Endothelial cell (in vitro differentiated cells): ENCODE results near the gene PRSS23. TPM values are rescaled to one million over a fixed set of nuclear protein-coding genes. Genes with fewer than 3 reads are reported as not detected.

Source experiments
- DNase-seq: peaks from one replicate; pipeline ENCODE4 v3.0.0; 2021; ENCODE audit warnings: low spot score
- H3K27ac Mint-ChIP-seq: one replicate; pipeline ENCODE4 v1.8.0; 2021; ENCODE audit warnings: mixed read lengths, inconsistent platforms; ENCODE audit not compliant: unreplicated experiment
- H3K27me3 Mint-ChIP-seq: one replicate; pipeline ENCODE4 v1.8.0; 2021; ENCODE audit warnings: mild to moderate bottlenecking, moderate library complexity, mixed read lengths, inconsistent platforms; ENCODE audit not compliant: unreplicated experiment
- H3K36me3 Mint-ChIP-seq: one replicate; pipeline ENCODE4 v1.8.0; 2021; ENCODE audit warnings: mild to moderate bottlenecking, low read depth, mixed read lengths, inconsistent platforms; ENCODE audit not compliant: unreplicated experiment
- H3K4me1 Mint-ChIP-seq: one replicate; pipeline ENCODE4 v1.8.0; 2021; ENCODE audit warnings: mild to moderate bottlenecking, mixed read lengths, inconsistent platforms; ENCODE audit not compliant: unreplicated experiment
- H3K4me3 Mint-ChIP-seq: one replicate; pipeline ENCODE4 v1.8.0; 2021; ENCODE audit warnings: mild to moderate bottlenecking, mixed read lengths, inconsistent platforms; ENCODE audit not compliant: unreplicated experiment
- H3K9me3 Mint-ChIP-seq: one replicate; pipeline ENCODE4 v1.8.0; 2021; ENCODE audit warnings: mixed read lengths, inconsistent platforms; ENCODE audit not compliant: unreplicated experiment
- long read RNA-seq: library from polyadenylated mRNA; unstranded; transcript quantifications from one replicate; pipeline ENCODE4 v2.0.0, GENCODE V29; 2020; ENCODE audit not compliant: unreplicated experiment
- total RNA-seq: library from RNA; stranded (reverse); fragmentation: NEBNext Ultra II Directional; extraction: Animal tissue kit (Norgen Biotek cat#: 25700); gene quantifications from one replicate; pipeline ENCODE4 v1.2.1, GENCODE V29; 2021; ENCODE audit not compliant: unreplicated experiment
- TF ChIP-seq, protein P1 (sequence below): fragments of 200-600 bp; sonication (generic); IDR thresholded peaks from one replicate; pipeline ENCODE4 v1.5.0; 2021; ENCODE audit warnings: antibody characterized with exemption; ENCODE audit not compliant: unreplicated experiment

PRSS23 gene, protein sequence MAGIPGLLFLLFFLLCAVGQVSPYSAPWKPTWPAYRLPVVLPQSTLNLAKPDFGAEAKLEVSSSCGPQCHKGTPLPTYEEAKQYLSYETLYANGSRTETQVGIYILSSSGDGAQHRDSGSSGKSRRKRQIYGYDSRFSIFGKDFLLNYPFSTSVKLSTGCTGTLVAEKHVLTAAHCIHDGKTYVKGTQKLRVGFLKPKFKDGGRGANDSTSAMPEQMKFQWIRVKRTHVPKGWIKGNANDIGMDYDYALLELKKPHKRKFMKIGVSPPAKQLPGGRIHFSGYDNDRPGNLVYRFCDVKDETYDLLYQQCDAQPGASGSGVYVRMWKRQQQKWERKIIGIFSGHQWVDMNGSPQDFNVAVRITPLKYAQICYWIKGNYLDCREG
- total RNA-seq, result 4.8 TPM
- long read RNA-seq, full-length matches to known transcripts, result 4 of 12 reads
- long read RNA-seq, partial matches to known transcripts, result 0 of 12 reads
- long read RNA-seq, other reads (novel, unspliced or antisense), result 8 of 12 reads

DNA sequence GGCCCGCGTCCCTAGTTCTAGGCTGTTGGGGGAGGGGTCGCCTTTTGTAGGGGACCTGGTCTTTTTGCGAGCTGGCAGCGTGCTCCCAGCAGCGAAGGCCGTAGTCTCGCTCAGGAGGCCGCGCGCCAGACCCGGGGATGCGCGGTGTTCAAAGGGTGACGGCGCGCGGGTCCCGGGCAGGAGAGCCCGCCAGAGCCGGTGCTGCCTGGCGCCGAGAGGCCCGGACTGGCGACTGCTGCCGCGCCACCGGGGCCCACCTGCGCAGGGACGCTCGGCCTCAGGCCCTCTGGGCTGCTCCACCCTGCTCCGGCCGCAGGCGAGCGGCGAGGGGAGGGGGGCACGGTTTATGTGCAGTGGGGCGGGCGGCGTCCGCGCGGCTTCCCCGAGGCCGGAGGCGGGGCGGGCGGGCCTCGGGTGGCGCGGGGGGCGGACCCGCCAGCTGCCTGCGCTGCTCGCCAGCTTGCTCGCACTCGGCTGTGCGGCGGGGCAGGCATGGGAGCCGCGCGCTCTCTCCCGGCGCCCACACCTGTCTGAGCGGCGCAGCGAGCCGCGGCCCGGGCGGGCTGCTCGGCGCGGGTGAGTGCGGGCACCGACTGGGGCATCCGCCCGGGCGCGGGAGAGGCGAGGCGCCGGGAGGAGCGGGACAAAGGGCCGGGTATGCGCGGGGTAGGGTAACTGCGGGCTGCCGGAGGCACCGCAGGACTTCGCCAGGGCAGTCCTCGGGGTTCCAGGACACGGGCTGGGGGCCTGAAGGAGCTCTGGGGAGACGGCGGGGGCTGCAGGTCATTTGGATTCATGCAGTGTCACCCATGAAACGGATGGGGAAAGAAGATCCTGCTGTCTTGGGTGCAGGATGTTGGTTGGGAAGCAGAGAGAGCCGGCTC lies at the start of gene PRSS23:
TSS of gene PRSS23 (plus strand) at position 467 of the 884 bp plus-strand sequence. CDS start 7,102 bp downstream, outside the sequence.
- peaks cover 5% of the 10 kb centered on the region for H3K27me3 Mint-ChIP-seq
- H3K4me1 Mint-ChIP-seq, result peaks cover 17% of the 10 kb centered on the region
- peaks cover 4% of the 10 kb centered on the region for H3K9me3 Mint-ChIP-seq
- H3K4me3 Mint-ChIP-seq, result peak within 1 kb of the TSS; percentile 87
- peak; percentile 46 for DNase-seq
- no peak within 1 kb of the TSS for H3K27ac Mint-ChIP-seq
- no peaks in the 10 kb centered on the region for H3K36me3 Mint-ChIP-seq
- TF ChIP-seq, protein P1, sequence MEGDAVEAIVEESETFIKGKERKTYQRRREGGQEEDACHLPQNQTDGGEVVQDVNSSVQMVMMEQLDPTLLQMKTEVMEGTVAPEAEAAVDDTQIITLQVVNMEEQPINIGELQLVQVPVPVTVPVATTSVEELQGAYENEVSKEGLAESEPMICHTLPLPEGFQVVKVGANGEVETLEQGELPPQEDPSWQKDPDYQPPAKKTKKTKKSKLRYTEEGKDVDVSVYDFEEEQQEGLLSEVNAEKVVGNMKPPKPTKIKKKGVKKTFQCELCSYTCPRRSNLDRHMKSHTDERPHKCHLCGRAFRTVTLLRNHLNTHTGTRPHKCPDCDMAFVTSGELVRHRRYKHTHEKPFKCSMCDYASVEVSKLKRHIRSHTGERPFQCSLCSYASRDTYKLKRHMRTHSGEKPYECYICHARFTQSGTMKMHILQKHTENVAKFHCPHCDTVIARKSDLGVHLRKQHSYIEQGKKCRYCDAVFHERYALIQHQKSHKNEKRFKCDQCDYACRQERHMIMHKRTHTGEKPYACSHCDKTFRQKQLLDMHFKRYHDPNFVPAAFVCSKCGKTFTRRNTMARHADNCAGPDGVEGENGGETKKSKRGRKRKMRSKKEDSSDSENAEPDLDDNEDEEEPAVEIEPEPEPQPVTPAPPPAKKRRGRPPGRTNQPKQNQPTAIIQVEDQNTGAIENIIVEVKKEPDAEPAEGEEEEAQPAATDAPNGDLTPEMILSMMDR, result no peak

DNA sequence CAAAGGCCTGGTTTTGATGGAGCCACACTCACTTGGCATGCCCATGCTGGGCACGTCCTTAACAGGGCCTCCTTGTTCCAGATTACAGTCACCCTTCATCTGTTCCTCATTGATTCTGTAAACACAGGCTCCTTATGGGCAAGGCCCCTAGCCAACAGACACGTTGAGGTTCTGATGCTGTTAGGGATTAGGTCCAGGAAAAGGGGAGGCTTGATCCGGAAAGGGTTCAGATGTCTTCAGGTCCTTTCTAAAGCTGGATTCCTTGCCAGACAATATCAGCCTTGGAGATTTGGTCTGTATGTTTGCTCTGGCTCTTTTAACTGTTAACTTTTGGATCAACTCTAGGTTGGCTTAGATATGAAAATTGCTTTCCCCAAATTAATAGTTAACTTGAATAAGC lies 46.9 kb upstream of the PRSS23 start:
- no peaks in the 10 kb centered on the region for H3K36me3 Mint-ChIP-seq
- H3K4me3 Mint-ChIP-seq, result no peak overlapping the region
- TF ChIP-seq, protein P1, result no peak
- no peak for DNase-seq
- no peaks in the 10 kb centered on the region for H3K4me1 Mint-ChIP-seq
- no peaks in the 10 kb centered on the region for H3K27me3 Mint-ChIP-seq
- H3K27ac Mint-ChIP-seq, result no peak overlapping the region
- H3K9me3 Mint-ChIP-seq, result no peaks in the 10 kb centered on the region

DNA sequence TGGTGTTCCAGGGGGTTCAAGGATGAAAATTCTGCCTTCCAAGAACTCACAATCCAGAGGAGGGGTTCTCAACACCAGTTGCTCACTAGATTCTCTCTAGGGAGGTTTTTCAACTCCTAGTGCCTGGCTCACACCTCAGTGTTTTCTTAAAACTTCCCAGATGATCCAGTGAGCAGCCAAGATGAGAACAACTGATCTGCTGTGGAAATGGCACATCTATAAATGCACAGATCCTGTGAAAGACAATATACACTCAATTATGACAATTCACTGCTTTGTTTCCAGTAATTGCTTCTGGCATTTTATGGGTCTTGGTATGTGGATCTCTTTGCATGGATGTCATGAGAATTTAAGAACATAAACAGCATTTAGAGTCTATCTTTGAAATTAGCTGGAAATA lies 45.2 kb upstream of the PRSS23 start:
- no peak for DNase-seq
- no peaks in the 10 kb centered on the region for H3K9me3 Mint-ChIP-seq
- H3K4me1 Mint-ChIP-seq, result no peaks in the 10 kb centered on the region
- peaks cover 2% of the 10 kb centered on the region for H3K27me3 Mint-ChIP-seq
- H3K27ac Mint-ChIP-seq, result no peak overlapping the region
- TF ChIP-seq, protein P1, result no peak
- H3K4me3 Mint-ChIP-seq, result no peak overlapping the region
- H3K36me3 Mint-ChIP-seq, result no peaks in the 10 kb centered on the region

DNA sequence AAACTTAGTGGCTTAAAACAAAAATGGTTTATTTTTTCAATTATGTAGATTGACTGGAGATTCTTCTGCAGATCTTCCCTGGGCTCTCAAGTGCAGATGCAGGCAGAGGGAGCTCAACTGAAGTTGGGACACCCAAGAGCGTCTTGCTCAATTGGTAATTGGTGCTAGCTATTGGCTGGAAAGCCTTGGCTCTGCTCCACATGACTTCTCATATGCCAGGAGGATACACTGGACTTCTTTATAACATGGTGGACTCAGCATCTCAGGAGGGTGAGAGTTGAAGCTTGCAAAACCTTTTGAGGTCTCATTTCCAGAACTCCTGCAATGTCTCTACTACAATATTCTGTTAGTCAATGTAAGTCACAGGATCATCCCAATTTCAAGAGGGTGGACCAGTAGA lies 42.2 kb upstream of the PRSS23 start:
- H3K4me1 Mint-ChIP-seq, result no peaks in the 10 kb centered on the region
- peaks cover 2% of the 10 kb centered on the region for H3K27me3 Mint-ChIP-seq
- no peak for DNase-seq
- TF ChIP-seq, protein P1, result no peak
- no peaks in the 10 kb centered on the region for H3K36me3 Mint-ChIP-seq
- no peak overlapping the region for H3K27ac Mint-ChIP-seq
- H3K4me3 Mint-ChIP-seq, result no peak overlapping the region
- H3K9me3 Mint-ChIP-seq, result no peaks in the 10 kb centered on the region
